ENCODE data around the gene STAG2.

GRCh38 chrX:124125471-124125870 lies 164.0 kb downstream of the STAG2 start:
- TF ChIP-seq POLR2A (IDR thresholded peaks at IDR 0.05; ENCODE audit: low read length): no peak
- no peak for TF ChIP-seq GATA1 (IDR thresholded peaks at IDR 0.05; ENCODE audit: low read depth, low read length)

Data from erythroblast (primary cell).